Measurements from ENCODE around the gene VDR.
"Not testable (repeated sequence)": the region's sequence is repeated elsewhere in the genome, so short reads cannot be mapped to it uniquely, and the experiment has no call there.

VDR gene

GRCh38 chr12:47843226-47843980, 61.4 kb downstream of the VDR start:
- DNase-seq = no peak

- not testable (repeated sequence) for DNase-seq
Measured at GRCh38 chr12:47842543-47842942, 62.3 kb downstream of the VDR start.

- DNase-seq = no peak
Measured at GRCh38 chr12:47841910-47842309, 62.9 kb downstream of the VDR start.

- DNase-seq = no peak
Measured at GRCh38 chr12:47841501-47841900, 63.3 kb downstream of the VDR start.

- DNase-seq = no peak
Measured at GRCh38 chr12:47840571-47840970, 64.2 kb downstream of the VDR start.

- DNase-seq = no peak
Measured at GRCh38 chr12:47839214-47839876, 65.4 kb downstream of the VDR start.

GRCh38 chr12:47838286-47838931, 66.4 kb downstream of the VDR start:
- DNase-seq = peak in 1 of 2 experiments; percentile 52

GRCh38 chr12:47837190-47838171, 67.3 kb downstream of the VDR start:
- DNase-seq = peak; percentile 57 to 87

- no peak for DNase-seq
Measured at GRCh38 chr12:47835831-47836155, 69.0 kb downstream of the VDR start.

GRCh38 chr12:47835006-47835830, 69.6 kb downstream of the VDR start:
- DNase-seq = no peak

- DNase-seq = no peak
Measured at GRCh38 chr12:47834199-47834903, 70.4 kb downstream of the VDR start.

- DNase-seq = no peak
Measured at GRCh38 chr12:47833591-47834012, 71.2 kb downstream of the VDR start.

- DNase-seq = peak in 1 of 2 experiments; percentile 28
Measured at GRCh38 chr12:47832263-47832933, 72.4 kb downstream of the VDR start.

- no peak for DNase-seq
Measured at GRCh38 chr12:47829584-47829983, 75.2 kb downstream of the VDR start.

GRCh38 chr12:47828976-47829482, 75.8 kb downstream of the VDR start:
- DNase-seq = peak; percentile 14 to 18

GRCh38 chr12:47828008-47828975, 76.5 kb downstream of the VDR start:
- DNase-seq = no peak

GRCh38 chr12:47825173-47825639, 79.6 kb downstream of the VDR start:
- no peak for DNase-seq

- DNase-seq = no peak
Measured at GRCh38 chr12:47824635-47825034, 80.2 kb downstream of the VDR start.

- DNase-seq = no peak
Measured at GRCh38 chr12:47824198-47824597, 80.6 kb downstream of the VDR start.

Measured in NCI-H526 (cell line).